SK-N-SH treated with all-trans-retinoic acid at 6 μM for 48 hours (cell line): ENCODE data around the gene HOXB4.

Experiments
- ATAC-seq: fragments of 200-7000 bp; cut with Tn5 transposase; 3 replicates; pipeline ENCODE4 v1.9.1; 2020; ENCODE audit warnings: mild to moderate bottlenecking, moderate library complexity
- ARNTL ChIP-seq: fragments of 450-650 bp; formaldehyde crosslinking; IDR thresholded peaks from 2 replicates; pipeline ENCODE4 v1.5.0; 2020; ENCODE audit warnings: low read depth, mild to moderate bottlenecking, moderate library complexity, borderline replicate concordance
- BACH2 ChIP-seq: fragments of 250-450 bp; sonication (Bioruptor Pico); IDR thresholded peaks from 2 replicates; pipeline ENCODE4 v1.9.0; 2021; ENCODE audit warnings: mild to moderate bottlenecking, borderline replicate concordance
- CREB5 ChIP-seq: fragments of 250-450 bp; sonication (Bioruptor Pico); IDR thresholded peaks from 2 replicates; pipeline ENCODE4 v1.5.1; 2020; ENCODE audit warnings: low read depth, mild to moderate bottlenecking, moderate library complexity
- CSDC2 ChIP-seq: fragments of 250-450 bp; sonication (Bioruptor Pico); IDR thresholded peaks from 2 replicates; pipeline ENCODE4 v1.5.0; 2020; ENCODE audit warnings: mild to moderate bottlenecking, moderate library complexity
- CSRNP3 ChIP-seq: fragments of 250-450 bp; sonication (Bioruptor Pico); IDR thresholded peaks from 2 replicates; pipeline ENCODE4 v1.5.1; 2021; ENCODE audit warnings: mild to moderate bottlenecking, moderate library complexity
- ESRRG ChIP-seq: fragments of 250-450 bp; sonication (Bioruptor Pico); IDR thresholded peaks from 2 replicates; pipeline ENCODE4 v1.6.1; 2021; ENCODE audit warnings: mild to moderate bottlenecking
- ISL1 ChIP-seq: fragments of 250-450 bp; sonication (Bioruptor Pico); IDR thresholded peaks from 2 replicates; pipeline ENCODE4 v2.1.2; 2022; ENCODE audit warnings: mild to moderate bottlenecking, moderate library complexity
- OSR1 ChIP-seq: fragments of 250-450 bp; sonication (Bioruptor Pico); IDR thresholded peaks from 2 replicates; pipeline ENCODE4 v1.8.0; 2022; ENCODE audit warnings: moderate library complexity, mild to moderate bottlenecking, inconsistent platforms
- PATZ1 ChIP-seq: fragments of 250-450 bp; sonication (Bioruptor Pico); IDR thresholded peaks from 2 replicates; pipeline ENCODE4 v1.8.0; 2020; ENCODE audit warnings: mild to moderate bottlenecking, moderate library complexity, borderline replicate concordance
- PPARA ChIP-seq: fragments of 250-450 bp; sonication (Bioruptor Pico); IDR thresholded peaks from 2 replicates; pipeline ENCODE4 v1.5.0; 2020; ENCODE audit warnings: mild to moderate bottlenecking, borderline replicate concordance
- RARB ChIP-seq: fragments of 250-450 bp; sonication (Bioruptor Pico); IDR thresholded peaks from 2 replicates; pipeline ENCODE4 v1.8.0; 2021; ENCODE audit warnings: mild to moderate bottlenecking, moderate library complexity
- SNAI2 ChIP-seq: fragments of 250-450 bp; sonication (Bioruptor Pico); IDR thresholded peaks from 2 replicates; pipeline ENCODE4 v1.5.0; 2020; ENCODE audit warnings: mild to moderate bottlenecking, moderate library complexity
- TCF4 ChIP-seq: fragments of 250-450 bp; sonication (Bioruptor Pico); IDR thresholded peaks from 2 replicates; pipeline ENCODE4 v1.8.0; 2021; ENCODE audit warnings: mild to moderate bottlenecking, moderate library complexity, borderline replicate concordance
- TOX ChIP-seq: fragments of 250-450 bp; sonication (Bioruptor Pico); IDR thresholded peaks from 2 replicates; pipeline ENCODE4 v1.8.0; 2021; ENCODE audit warnings: mild to moderate bottlenecking, moderate library complexity, borderline replicate concordance
- TSHZ2 ChIP-seq: fragments of 250-450 bp; sonication (Bioruptor Pico); IDR thresholded peaks from 2 replicates; pipeline ENCODE4 v1.5.0; 2020; ENCODE audit warnings: mild to moderate bottlenecking, moderate library complexity
- ZC3H10 ChIP-seq: fragments of 250-450 bp; sonication (Bioruptor Pico); IDR thresholded peaks from 2 replicates; pipeline ENCODE4 v1.5.1; 2021; ENCODE audit warnings: mild to moderate bottlenecking, moderate library complexity
- ZFP3 ChIP-seq: fragments of 250-450 bp; sonication (Bioruptor Pico); IDR thresholded peaks from 2 replicates; pipeline ENCODE4 v1.5.0; 2020; ENCODE audit warnings: mild to moderate bottlenecking, moderate library complexity
- ZFP30 ChIP-seq: fragments of 450-650 bp; formaldehyde crosslinking; IDR thresholded peaks from 2 replicates; pipeline ENCODE4 v1.5.0; 2022; ENCODE audit warnings: mild to moderate bottlenecking, moderate library complexity
- ZNF565 ChIP-seq: fragments of 450-650 bp; formaldehyde crosslinking; conservative IDR thresholded peaks from 2 replicates; pipeline ENCODE4 v1.5.0; 2020; ENCODE audit warnings: low read depth, mild to moderate bottlenecking, moderate library complexity
- ZNF8 ChIP-seq: fragments of 450-650 bp; formaldehyde crosslinking; IDR thresholded peaks from 2 replicates; pipeline ENCODE4 v1.5.0; 2020; ENCODE audit warnings: mild to moderate bottlenecking, moderate library complexity
- TF ChIP-seq, protein P1 (sequence below): fragments of 250-450 bp; sonication (Bioruptor Pico); IDR thresholded peaks from 2 replicates; pipeline ENCODE4 v1.8.0; 2021; ENCODE audit warnings: low read depth, mild to moderate bottlenecking, moderate library complexity, borderline replicate concordance

HOXB4 gene

GRCh38 chr17:48554412-48555257 lies 23.5 kb downstream of the HOXB4 start:
- no peak for ATAC-seq
- TF ChIP-seq PPARA (CRISPR knock-in tag) (no peak), CREB5 (no peak), ZNF565 (CRISPR knock-in tag) (no peak), ZC3H10 (CRISPR knock-in tag) (no peak), ZNF8 (no peak), TCF4 (CRISPR knock-in tag) (no peak), CSDC2 (CRISPR knock-in tag) (no peak), TSHZ2 (no peak), ISL1 (CRISPR knock-in tag) (no peak), RARB (CRISPR knock-in tag) (no peak), ESRRG (no peak), ZFP30 (CRISPR knock-in tag) (no peak), SNAI2 (CRISPR knock-in tag) (no peak), ARNTL (no peak), OSR1 (CRISPR knock-in tag) (no peak)

GRCh38 chr17:48553826-48554225 lies 24.3 kb downstream of the HOXB4 start:
- ATAC-seq = no peak
- no peak for TF ChIP-seq PPARA (CRISPR knock-in tag)
- no peak for TF ChIP-seq BACH2 (CRISPR knock-in tag)
- TF ChIP-seq CREB5 = no peak
- no peak for TF ChIP-seq OSR1 (CRISPR knock-in tag)
- TF ChIP-seq TOX = no peak
- TF ChIP-seq RARB (CRISPR knock-in tag) = no peak
- no peak for TF ChIP-seq ARNTL
- TF ChIP-seq SNAI2 (CRISPR knock-in tag) = no peak
- TF ChIP-seq ESRRG = no peak
- TF ChIP-seq ZNF565 (CRISPR knock-in tag) = no peak
- TF ChIP-seq TSHZ2 = no peak
- TF ChIP-seq CSRNP3 (CRISPR knock-in tag) = no peak
- no peak for TF ChIP-seq ZNF8
- TF ChIP-seq ISL1 (CRISPR knock-in tag) = no peak
- TF ChIP-seq, protein P1, sequence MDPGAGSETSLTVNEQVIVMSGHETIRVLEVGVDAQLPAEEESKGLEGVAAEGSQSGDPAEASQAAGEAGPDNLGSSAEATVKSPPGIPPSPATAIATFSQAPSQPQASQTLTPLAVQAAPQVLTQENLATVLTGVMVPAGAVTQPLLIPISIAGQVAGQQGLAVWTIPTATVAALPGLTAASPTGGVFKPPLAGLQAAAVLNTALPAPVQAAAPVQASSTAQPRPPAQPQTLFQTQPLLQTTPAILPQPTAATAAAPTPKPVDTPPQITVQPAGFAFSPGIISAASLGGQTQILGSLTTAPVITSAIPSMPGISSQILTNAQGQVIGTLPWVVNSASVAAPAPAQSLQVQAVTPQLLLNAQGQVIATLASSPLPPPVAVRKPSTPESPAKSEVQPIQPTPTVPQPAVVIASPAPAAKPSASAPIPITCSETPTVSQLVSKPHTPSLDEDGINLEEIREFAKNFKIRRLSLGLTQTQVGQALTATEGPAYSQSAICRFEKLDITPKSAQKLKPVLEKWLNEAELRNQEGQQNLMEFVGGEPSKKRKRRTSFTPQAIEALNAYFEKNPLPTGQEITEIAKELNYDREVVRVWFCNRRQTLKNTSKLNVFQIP (CRISPR knock-in tag) = no peak
- TF ChIP-seq ZFP3 (CRISPR knock-in tag) = no peak
- no peak for TF ChIP-seq TCF4 (CRISPR knock-in tag)
- TF ChIP-seq PATZ1 (CRISPR knock-in tag) = no peak
